ENCODE data around the gene CLIP1. TPM values are rescaled to one million over a fixed set of nuclear protein-coding genes. Genes with fewer than 3 reads are reported as not detected.

CLIP1 gene
- polyA plus RNA-seq, 3 donors, result 6.7 to 50.9 (median 12.9) TPM

- intact Hi-C loops (cut with micrococcal nuclease), result no loop called here
- no peak for DNase-seq
- WGBS (ENCODE audit: insufficient coverage), result 5% methylated on average over 49 of the region's 55 CpGs
- peak overlapping the region; percentile 68 for H2AFZ ChIP-seq (ENCODE audit: insufficient read depth, low read depth, low read length, poor library complexity, severe bottlenecking)
- Mint-ChIP-seq H3K36me3 (peaks cover 49 to 64% of the 10 kb centered on the region in 2 donors), H3K4me1 (peaks cover 20% of the 10 kb centered on the region), H3K9me3 (no peaks in the 10 kb centered on the region), H3K27me3 (ENCODE audit: low read depth in 3 of 3) (peaks cover 0 to 2% (median 0%) of the 10 kb centered on the region in 3 donors), H3K4me3 (peak overlapping the region; percentile 55 to 73), H3K27ac (peak overlapping the region in 4 of 7 donors; percentile 31 to 69 (median 54))
- peak overlapping the region in 1 of 2 donors; percentile 56 for H3K27ac ChIP-seq (ENCODE audit: low read depth in 1 of 2, low read length in 2 of 2)
- H3K4me2 ChIP-seq (replicated peaks; ENCODE audit: extremely low read depth, low read length, poor library complexity, severe bottlenecking), result peak overlapping the region; percentile 82
- TF ChIP-seq CTCF (IDR thresholded peaks at IDR 0.05), result no peak
- H3K79me2 ChIP-seq (ENCODE audit: insufficient read depth, low read length), result peaks cover 40% of the 10 kb centered on the region
- H3K9me3 ChIP-seq (replicated peaks in 1 of 2; ENCODE audit: control insufficient read depth in 1 of 2, insufficient read depth in 1 of 2, low read length in 2 of 2), result no peaks in the 10 kb centered on the region
- H3K36me3 ChIP-seq (replicated peaks in 1 of 2; ENCODE audit: control insufficient read depth in 1 of 2, insufficient read depth in 2 of 2, low read length in 2 of 2), result peaks cover 39 to 56% of the 10 kb centered on the region in 2 donors
- H3K4me3 ChIP-seq (replicated peaks in 1 of 3; ENCODE audit: low read depth in 2 of 3, low read length in 3 of 3), result peak overlapping the region; percentile 5 to 72 (median 26)
- H3K9ac ChIP-seq (ENCODE audit: insufficient read depth, low read length, poor library complexity, severe bottlenecking), result no peak overlapping the region
- peaks cover 20 to 27% of the 10 kb centered on the region in 2 donors for H3K4me1 ChIP-seq (ENCODE audit: control insufficient read depth in 1 of 2, insufficient read depth in 2 of 2, low read length in 2 of 2)
- H3K27me3 ChIP-seq (ENCODE audit: control insufficient read depth in 2 of 2, insufficient read depth in 2 of 2, low read length in 2 of 2), result no peaks in the 10 kb centered on the region
- peaks cover 15% of the 10 kb centered on the region for H4K20me1 ChIP-seq (ENCODE audit: insufficient read depth, low read length)
Measured at GRCh38 chr12:122226366-122227125, 195.9 kb downstream of the CLIP1 start.

GRCh38 chr12:122225683-122226365, 196.6 kb downstream of the CLIP1 start, which contains the start of gene DIABLO:
Gene DIABLO, minus strand, starts transcription at chr12:122226052. Its CDS starts 38 bp downstream, at chr12:122226014.
- no peak for TF ChIP-seq CTCF (IDR thresholded peaks at IDR 0.05)
- H3K4me1 ChIP-seq (ENCODE audit: control insufficient read depth in 1 of 2, insufficient read depth in 2 of 2, low read length in 2 of 2), result peaks cover 20 to 27% of the 10 kb centered on the region in 2 donors
- H3K9me3 Mint-ChIP-seq, result no peaks in the 10 kb centered on the region

More at GRCh38 chr12:122225683-122226365, 196.6 kb downstream of the CLIP1 start, which contains the start of gene DIABLO:
- Histone ChIP-seq H3K36me3 (replicated peaks in 1 of 2; ENCODE audit: control insufficient read depth in 1 of 2, insufficient read depth in 2 of 2, low read length in 2 of 2) (peaks cover 39 to 56% of the 10 kb centered on the region in 2 donors), H3K79me2 (ENCODE audit: insufficient read depth, low read length) (peaks cover 46% of the 10 kb centered on the region), H3K27me3 (ENCODE audit: control insufficient read depth in 2 of 2, insufficient read depth in 2 of 2, low read length in 2 of 2) (no peaks in the 10 kb centered on the region), H3K27ac (ENCODE audit: low read depth in 1 of 2, low read length in 2 of 2) (peak within 1 kb of the TSS; percentile 94 to 97), H3K4me2 (replicated peaks; ENCODE audit: extremely low read depth, low read length, poor library complexity, severe bottlenecking) (peak within 1 kb of the TSS; percentile 87), H4K20me1 (ENCODE audit: insufficient read depth, low read length) (peaks cover 19% of the 10 kb centered on the region), H3K9me3 (replicated peaks in 1 of 2; ENCODE audit: control insufficient read depth in 1 of 2, insufficient read depth in 1 of 2, low read length in 2 of 2) (no peaks in the 10 kb centered on the region), H3K4me3 (replicated peaks in 1 of 3; ENCODE audit: low read depth in 2 of 3, low read length in 3 of 3) (peak within 1 kb of the TSS; percentile 74 to 94 (median 92)), H2AFZ (ENCODE audit: insufficient read depth, low read depth, low read length, poor library complexity, severe bottlenecking) (peak within 1 kb of the TSS; percentile 86), H3K9ac (ENCODE audit: insufficient read depth, low read length, poor library complexity, severe bottlenecking) (peak within 1 kb of the TSS; percentile 94)
- intact Hi-C loops (cut with micrococcal nuclease), result no loop called here
- WGBS (ENCODE audit: insufficient coverage), result under 1% methylated on average over 57 of the region's 74 CpGs
- Mint-ChIP-seq H3K36me3 (peaks cover 49 to 64% of the 10 kb centered on the region in 2 donors), H3K4me1 (peaks cover 20% of the 10 kb centered on the region), H3K4me3 (peak within 1 kb of the TSS; percentile 91 to 93), H3K27ac (peak within 1 kb of the TSS; percentile 93 to 98 (median 96)), H3K27me3 (ENCODE audit: low read depth in 3 of 3) (peaks cover 0 to 2% (median 2%) of the 10 kb centered on the region in 3 donors)
- peak; percentile 99 to 100 (median 100) for DNase-seq
